SK-N-SH (cell line): ENCODE results near the gene PTGR3.

Experiments
- CHD2 ChIP-seq: fragments of 150-350 bp; IDR thresholded peaks from 2 replicates; pipeline ENCODE4 v1.6.1; 2018; ENCODE audit warnings: low read length; ENCODE audit not compliant: partially characterized antibody
- CTCF ChIP-seq: fragments of 200-600 bp; sonication (generic); IDR thresholded peaks from 2 replicates; pipeline ENCODE4 v1.6.1; 2017; ENCODE audit warnings: antibody characterized with exemption, mild to moderate bottlenecking, moderate library complexity
- EP300 ChIP-seq, 2 experiments: IDR thresholded peaks; 2 replicates each; pipeline versions ENCODE4 v1.4.0 to v1.6.1; 2012; ENCODE audit warnings: borderline replicate concordance in 1 of 2, low read depth in 1 of 2, low read length in 1 of 2
- FOXJ3 ChIP-seq: sonication (generic); formaldehyde crosslinking; IDR thresholded peaks from 2 replicates; pipeline ENCODE4 v1.5.1; 2020; ENCODE audit warnings: mild to moderate bottlenecking, missing genetic modification reagents
- JUND ChIP-seq: IDR thresholded peaks from 2 replicates; pipeline ENCODE4 v1.4.0; 2012
- MEF2A ChIP-seq: IDR thresholded peaks from 2 replicates; pipeline ENCODE4 v1.4.0; 2012; ENCODE audit warnings: low read depth, borderline replicate concordance
- NRF1 ChIP-seq: IDR thresholded peaks from 2 replicates; pipeline ENCODE4 v1.6.1; 2012; ENCODE audit warnings: low read depth, mild to moderate bottlenecking, low read length
- REST ChIP-seq: IDR thresholded peaks from 2 replicates; pipeline ENCODE4 v1.6.1; 2012; ENCODE audit warnings: mild to moderate bottlenecking, low read depth, low read length, moderate library complexity
- RFX5 ChIP-seq: IDR thresholded peaks from 2 replicates; pipeline ENCODE4 v1.6.1; 2012; ENCODE audit warnings: mild to moderate bottlenecking, improper control_type of control experiment, low read length
- RXRA ChIP-seq: IDR thresholded peaks from 2 replicates; pipeline ENCODE4 v1.4.0; 2012; ENCODE audit warnings: low read depth, mild to moderate bottlenecking, borderline replicate concordance
- SIN3A ChIP-seq: IDR thresholded peaks from 2 replicates; pipeline ENCODE4 v1.6.1; 2012; ENCODE audit warnings: low read depth, mild to moderate bottlenecking, low read length, moderate library complexity, borderline replicate concordance
- USF2 ChIP-seq: fragments of 150-350 bp; IDR thresholded peaks from 2 replicates; pipeline ENCODE4 v1.6.1; 2017; ENCODE audit warnings: antibody characterized with exemption, low read length, low read depth, borderline replicate concordance

GRCh38 chr18:75251466-75251865 lies 42.5 kb upstream of the PTGR3 start:
- no peak for TF ChIP-seq CHD2
- TF ChIP-seq CTCF: no peak
- no peak for TF ChIP-seq RXRA
- TF ChIP-seq RFX5: no peak
- no peak for TF ChIP-seq REST
- no peak for TF ChIP-seq USF2
- TF ChIP-seq SIN3A: no peak
- no peak for TF ChIP-seq MEF2A
- TF ChIP-seq NRF1: no peak
- TF ChIP-seq JUND: no peak
- TF ChIP-seq EP300 (IDR thresholded peaks at IDR 0.05; ENCODE audit: borderline replicate concordance in 1 of 2, low read depth in 1 of 2, low read length in 1 of 2): no peak
- no peak for TF ChIP-seq FOXJ3 (CRISPR knock-in tag)
